DOHH2 (cell line): ENCODE data around the gene TSR1.

ENCODE experiments used
- CTCF ChIP-seq: fragments of 200-600 bp; sonication (generic); IDR thresholded peaks from one replicate; pipeline ENCODE4 v1.5.1; 2014; ENCODE audit warnings: antibody characterized with exemption, mild to moderate bottlenecking, low read depth, low read length; ENCODE audit not compliant: poor library complexity, severe bottlenecking
- EZH2phosphoT487 ChIP-seq: fragments of 200-600 bp; sonication (generic); IDR thresholded peaks from 2 replicates; pipeline ENCODE4 v1.6.1; 2017; ENCODE audit warnings: borderline replicate concordance, mild to moderate bottlenecking, antibody characterized with exemption, low read length, moderate library complexity, mixed read lengths

- TF ChIP-seq CTCF (no peak), EZH2phosphoT487 (no peak)
Observed at GRCh38 chr17:2319051-2319450, 17.2 kb downstream of the TSR1 start.
